ENCODE data around the gene SIK3.

DNA sequence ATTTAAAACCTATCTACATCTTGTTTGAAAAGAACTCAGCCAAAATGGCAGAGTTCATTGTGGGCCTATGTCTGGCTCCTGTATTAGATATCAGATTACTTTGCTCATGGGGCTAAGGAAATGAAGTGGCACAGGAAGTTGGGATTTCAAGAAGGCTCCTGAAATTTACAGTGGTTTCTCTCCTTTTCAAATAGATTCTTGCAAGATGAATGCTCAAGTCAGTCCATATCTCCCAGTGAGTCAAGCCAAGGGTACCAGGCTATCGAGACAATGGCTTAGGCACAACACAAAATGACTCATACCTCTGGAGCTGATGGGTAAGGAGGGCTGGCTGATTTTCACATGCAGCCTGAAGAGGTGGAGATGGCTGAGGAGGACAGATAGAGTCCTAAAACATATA, 236.7 kb downstream of the SIK3 start:
- TF ChIP-seq, protein P1, sequence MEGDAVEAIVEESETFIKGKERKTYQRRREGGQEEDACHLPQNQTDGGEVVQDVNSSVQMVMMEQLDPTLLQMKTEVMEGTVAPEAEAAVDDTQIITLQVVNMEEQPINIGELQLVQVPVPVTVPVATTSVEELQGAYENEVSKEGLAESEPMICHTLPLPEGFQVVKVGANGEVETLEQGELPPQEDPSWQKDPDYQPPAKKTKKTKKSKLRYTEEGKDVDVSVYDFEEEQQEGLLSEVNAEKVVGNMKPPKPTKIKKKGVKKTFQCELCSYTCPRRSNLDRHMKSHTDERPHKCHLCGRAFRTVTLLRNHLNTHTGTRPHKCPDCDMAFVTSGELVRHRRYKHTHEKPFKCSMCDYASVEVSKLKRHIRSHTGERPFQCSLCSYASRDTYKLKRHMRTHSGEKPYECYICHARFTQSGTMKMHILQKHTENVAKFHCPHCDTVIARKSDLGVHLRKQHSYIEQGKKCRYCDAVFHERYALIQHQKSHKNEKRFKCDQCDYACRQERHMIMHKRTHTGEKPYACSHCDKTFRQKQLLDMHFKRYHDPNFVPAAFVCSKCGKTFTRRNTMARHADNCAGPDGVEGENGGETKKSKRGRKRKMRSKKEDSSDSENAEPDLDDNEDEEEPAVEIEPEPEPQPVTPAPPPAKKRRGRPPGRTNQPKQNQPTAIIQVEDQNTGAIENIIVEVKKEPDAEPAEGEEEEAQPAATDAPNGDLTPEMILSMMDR (conservative IDR thresholded peaks at IDR 0.05; ENCODE audit: low read depth, low read length) = no peak
- no peak for TF ChIP-seq EZH2 (IDR thresholded peaks at IDR 0.05; ENCODE audit: low read length, unreplicated experiment)
